HepG2 (cell line): ENCODE measurements around the gene NPHS1. TPM values are rescaled to one million over a fixed set of nuclear protein-coding genes. Genes with fewer than 3 reads are reported as not detected.

Experiments used
- CBX1 ChIP-seq: IDR thresholded peaks from one replicate; pipeline ENCODE4 v1.6.1; 2016; ENCODE audit warnings: antibody characterized with exemption, low read depth
- HNRNPH1 ChIP-seq: fragments of 200-400 bp; formaldehyde crosslinking; optimal IDR thresholded peaks from 2 replicates; pipeline ENCODE3; 2017; ENCODE audit warnings: mild to moderate bottlenecking, low read depth, low read length
- JDP2 ChIP-seq: sonication (generic); formaldehyde crosslinking; IDR thresholded peaks from 2 replicates; pipeline ENCODE4 v1.8.1; 2022; ENCODE audit warnings: missing genetic modification reagents, borderline replicate concordance
- PCBP1 ChIP-seq: fragments of 200-400 bp; formaldehyde crosslinking; IDR thresholded peaks from 2 replicates; pipeline ENCODE4 v1.6.1; 2017; ENCODE audit warnings: mild to moderate bottlenecking, low read depth, low read length, borderline replicate concordance
- RCOR2 ChIP-seq: IDR thresholded peaks from 2 replicates; pipeline ENCODE4 v1.6.1; 2016; ENCODE audit warnings: missing biosample characterization, missing genetic modification reagents
- TBL1XR1 ChIP-seq: fragments of 150-350 bp; IDR thresholded peaks from 2 replicates; pipeline ENCODE4 v1.6.1; 2014; ENCODE audit warnings: borderline replicate concordance, low read length; ENCODE audit not compliant: partially characterized antibody
- U2AF2 ChIP-seq: fragments of 200-400 bp; formaldehyde crosslinking; IDR thresholded peaks from 2 replicates; pipeline ENCODE4 v1.6.1; 2017; ENCODE audit warnings: low read depth, mild to moderate bottlenecking, low read length
- ZBTB21 ChIP-seq: sonication (generic); formaldehyde crosslinking; IDR thresholded peaks from 2 replicates; pipeline ENCODE4 v1.4.0; 2020; ENCODE audit warnings: missing genetic modification reagents
- ZFP36L2 ChIP-seq: sonication (generic); formaldehyde crosslinking; IDR thresholded peaks from 2 replicates; pipeline ENCODE4 v1.4.0; 2020; ENCODE audit warnings: missing genetic modification reagents
- ZMYM3 ChIP-seq: sonication (generic); formaldehyde crosslinking; IDR thresholded peaks from 2 replicates; pipeline ENCODE4 v1.5.1; 2020; ENCODE audit warnings: mild to moderate bottlenecking, missing genetic modification reagents
- ZNF547 ChIP-seq: sonication (generic); formaldehyde crosslinking; IDR thresholded peaks from 2 replicates; pipeline ENCODE4 v1.5.1; 2020; ENCODE audit warnings: mild to moderate bottlenecking, missing genetic modification reagents
- ZNF563 ChIP-seq: sonication (generic); formaldehyde crosslinking; IDR thresholded peaks from 2 replicates; pipeline ENCODE4 v1.8.0; 2022; ENCODE audit warnings: mild to moderate bottlenecking, moderate library complexity, missing genetic modification reagents
- ZNF672 ChIP-seq: sonication (generic); formaldehyde crosslinking; IDR thresholded peaks from 2 replicates; pipeline ENCODE4 v1.8.1; 2022; ENCODE audit warnings: missing genetic modification reagents
- ZNF768 ChIP-seq: sonication (generic); formaldehyde crosslinking; IDR thresholded peaks from 2 replicates; pipeline ENCODE4 v1.4.0; 2020; ENCODE audit warnings: missing genetic modification reagents
- ZNF878 ChIP-seq: sonication (generic); formaldehyde crosslinking; IDR thresholded peaks from 2 replicates; pipeline ENCODE4 v1.8.1; 2023; ENCODE audit warnings: mild to moderate bottlenecking, missing genetic modification reagents, moderate library complexity
- ZZZ3 ChIP-seq: sonication (generic); formaldehyde crosslinking; IDR thresholded peaks from 2 replicates; pipeline ENCODE4 v1.4.0; 2020; ENCODE audit warnings: missing genetic modification reagents, mild to moderate bottlenecking, borderline replicate concordance
- polyA plus RNA-seq, 8 experiments: library from polyadenylated mRNA; depleted of rRNA in 3 of 8; stranded (reverse) in 7 of 8; unstranded in 1 of 8; fragments of >200 nt; fragmentation: Illumina TruSeq in 4 of 8; extraction: Trizol in 4 of 8; gene quantifications; 2 replicates each; pipeline versions ENCODE4 v1.2.1 to v1.2.3, GENCODE V29; 2011 to 2016; ENCODE audit warnings: low read depth in 4 of 8, missing spikeins in 1 of 8, mixed read lengths in 1 of 8; ENCODE audit not compliant: insufficient read depth in 1 of 8
- total RNA-seq, 5 experiments: library from RNA; depleted of rRNA; stranded (reverse); fragments of >200 nt; fragmentation: Illumina TruSeq; extraction: Trizol; gene quantifications; 2 replicates each; pipeline ENCODE4 v1.2.3, GENCODE V29; 2016; ENCODE audit warnings: low read depth in 1 of 5
- TF ChIP-seq, protein P1 (sequence below), 2 experiments: sonication (generic) in 1 of 2; formaldehyde crosslinking in 1 of 2; IDR thresholded peaks; 2 replicates each; pipeline versions ENCODE4 v1.4.0 to v1.6.1; 2016 to 2020; ENCODE audit warnings: borderline replicate concordance in 1 of 2, low read depth in 1 of 2, mild to moderate bottlenecking in 1 of 2, missing genetic modification reagents in 1 of 2
- TF ChIP-seq, protein P2 (sequence below): IDR thresholded peaks from 2 replicates; pipeline ENCODE4 v1.6.1; 2018; ENCODE audit warnings: missing genetic modification reagents
- TF ChIP-seq, protein P3 (sequence below): sonication (generic); formaldehyde crosslinking; IDR thresholded peaks from 2 replicates; pipeline ENCODE4 v1.4.0; 2020; ENCODE audit warnings: missing genetic modification reagents, borderline replicate concordance

Gene NPHS1
- total and polyA plus RNA-seq, 2 of the 13 experiments (the other 11 are each of a cell fraction or from before 2014, with no cell fraction given), result not detected

DNA sequence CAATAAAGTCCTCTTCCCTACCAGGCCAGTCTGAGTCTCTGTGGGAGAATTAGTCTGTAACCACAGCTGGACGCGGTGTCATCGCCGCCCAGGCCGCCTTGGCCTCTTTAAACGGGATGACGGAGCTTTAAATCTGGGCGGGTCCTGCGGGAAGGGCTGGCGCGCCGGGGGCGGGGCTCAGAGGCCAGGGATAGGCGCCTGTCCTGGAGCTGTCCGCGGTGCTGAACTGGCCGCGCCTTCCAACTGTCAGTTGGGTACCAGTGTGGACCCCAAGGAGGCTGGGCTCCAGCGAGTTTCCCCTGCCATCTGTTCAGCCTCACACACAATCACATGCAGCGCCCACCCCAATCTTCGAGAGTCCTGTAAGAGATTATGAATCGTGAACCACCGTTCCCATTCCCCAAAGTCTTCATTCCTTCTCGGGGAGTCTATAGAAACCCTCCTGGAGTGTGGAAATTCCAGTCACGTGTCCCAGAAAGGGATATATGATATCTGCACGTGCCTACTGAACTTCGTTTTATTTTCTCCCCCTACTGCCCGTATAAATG, 27.5 kb upstream of the NPHS1 start (continued):
- TF ChIP-seq, protein P1, sequence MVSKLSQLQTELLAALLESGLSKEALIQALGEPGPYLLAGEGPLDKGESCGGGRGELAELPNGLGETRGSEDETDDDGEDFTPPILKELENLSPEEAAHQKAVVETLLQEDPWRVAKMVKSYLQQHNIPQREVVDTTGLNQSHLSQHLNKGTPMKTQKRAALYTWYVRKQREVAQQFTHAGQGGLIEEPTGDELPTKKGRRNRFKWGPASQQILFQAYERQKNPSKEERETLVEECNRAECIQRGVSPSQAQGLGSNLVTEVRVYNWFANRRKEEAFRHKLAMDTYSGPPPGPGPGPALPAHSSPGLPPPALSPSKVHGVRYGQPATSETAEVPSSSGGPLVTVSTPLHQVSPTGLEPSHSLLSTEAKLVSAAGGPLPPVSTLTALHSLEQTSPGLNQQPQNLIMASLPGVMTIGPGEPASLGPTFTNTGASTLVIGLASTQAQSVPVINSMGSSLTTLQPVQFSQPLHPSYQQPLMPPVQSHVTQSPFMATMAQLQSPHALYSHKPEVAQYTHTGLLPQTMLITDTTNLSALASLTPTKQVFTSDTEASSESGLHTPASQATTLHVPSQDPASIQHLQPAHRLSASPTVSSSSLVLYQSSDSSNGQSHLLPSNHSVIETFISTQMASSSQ (IDR thresholded peaks at IDR 0.05; ENCODE audit: low read depth), result no peak
- TF ChIP-seq, protein P1 (CRISPR knock-in tag; IDR thresholded peaks at IDR 0.05; ENCODE audit: borderline replicate concordance), result no peak
- TF ChIP-seq, protein P2, sequence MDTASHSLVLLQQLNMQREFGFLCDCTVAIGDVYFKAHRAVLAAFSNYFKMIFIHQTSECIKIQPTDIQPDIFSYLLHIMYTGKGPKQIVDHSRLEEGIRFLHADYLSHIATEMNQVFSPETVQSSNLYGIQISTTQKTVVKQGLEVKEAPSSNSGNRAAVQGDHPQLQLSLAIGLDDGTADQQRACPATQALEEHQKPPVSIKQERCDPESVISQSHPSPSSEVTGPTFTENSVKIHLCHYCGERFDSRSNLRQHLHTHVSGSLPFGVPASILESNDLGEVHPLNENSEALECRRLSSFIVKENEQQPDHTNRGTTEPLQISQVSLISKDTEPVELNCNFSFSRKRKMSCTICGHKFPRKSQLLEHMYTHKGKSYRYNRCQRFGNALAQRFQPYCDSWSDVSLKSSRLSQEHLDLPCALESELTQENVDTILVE (CRISPR knock-in tag), result peak; percentile 94
- no peak for TF ChIP-seq ZZZ3 (CRISPR knock-in tag)
- TF ChIP-seq, protein P3, sequence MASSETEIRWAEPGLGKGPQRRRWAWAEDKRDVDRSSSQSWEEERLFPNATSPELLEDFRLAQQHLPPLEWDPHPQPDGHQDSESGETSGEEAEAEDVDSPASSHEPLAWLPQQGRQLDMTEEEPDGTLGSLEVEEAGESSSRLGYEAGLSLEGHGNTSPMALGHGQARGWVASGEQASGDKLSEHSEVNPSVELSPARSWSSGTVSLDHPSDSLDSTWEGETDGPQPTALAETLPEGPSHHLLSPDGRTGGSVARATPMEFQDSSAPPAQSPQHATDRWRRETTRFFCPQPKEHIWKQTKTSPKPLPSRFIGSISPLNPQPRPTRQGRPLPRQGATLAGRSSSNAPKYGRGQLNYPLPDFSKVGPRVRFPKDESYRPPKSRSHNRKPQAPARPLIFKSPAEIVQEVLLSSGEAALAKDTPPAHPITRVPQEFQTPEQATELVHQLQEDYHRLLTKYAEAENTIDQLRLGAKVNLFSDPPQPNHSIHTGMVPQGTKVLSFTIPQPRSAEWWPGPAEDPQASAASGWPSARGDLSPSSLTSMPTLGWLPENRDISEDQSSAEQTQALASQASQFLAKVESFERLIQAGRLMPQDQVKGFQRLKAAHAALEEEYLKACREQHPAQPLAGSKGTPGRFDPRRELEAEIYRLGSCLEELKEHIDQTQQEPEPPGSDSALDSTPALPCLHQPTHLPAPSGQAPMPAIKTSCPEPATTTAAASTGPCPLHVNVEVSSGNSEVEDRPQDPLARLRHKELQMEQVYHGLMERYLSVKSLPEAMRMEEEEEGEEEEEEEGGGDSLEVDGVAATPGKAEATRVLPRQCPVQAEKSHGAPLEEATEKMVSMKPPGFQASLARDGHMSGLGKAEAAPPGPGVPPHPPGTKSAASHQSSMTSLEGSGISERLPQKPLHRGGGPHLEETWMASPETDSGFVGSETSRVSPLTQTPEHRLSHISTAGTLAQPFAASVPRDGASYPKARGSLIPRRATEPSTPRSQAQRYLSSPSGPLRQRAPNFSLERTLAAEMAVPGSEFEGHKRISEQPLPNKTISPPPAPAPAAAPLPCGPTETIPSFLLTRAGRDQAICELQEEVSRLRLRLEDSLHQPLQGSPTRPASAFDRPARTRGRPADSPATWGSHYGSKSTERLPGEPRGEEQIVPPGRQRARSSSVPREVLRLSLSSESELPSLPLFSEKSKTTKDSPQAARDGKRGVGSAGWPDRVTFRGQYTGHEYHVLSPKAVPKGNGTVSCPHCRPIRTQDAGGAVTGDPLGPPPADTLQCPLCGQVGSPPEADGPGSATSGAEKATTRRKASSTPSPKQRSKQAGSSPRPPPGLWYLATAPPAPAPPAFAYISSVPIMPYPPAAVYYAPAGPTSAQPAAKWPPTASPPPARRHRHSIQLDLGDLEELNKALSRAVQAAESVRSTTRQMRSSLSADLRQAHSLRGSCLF (CRISPR knock-in tag), result peak; percentile 92; the same call in 1 of the 2 replicates
- no peak for TF ChIP-seq HNRNPH1
- TF ChIP-seq JDP2 (CRISPR knock-in tag), result peak; percentile 56; the same call in 1 of the 2 replicates
- peak; percentile 60; the same call in 1 of the 2 replicates for TF ChIP-seq ZBTB21
- peak; percentile 71; the same call in 1 of the 2 replicates for TF ChIP-seq ZNF768 (CRISPR knock-in tag)
- peak; percentile 86; the same call in 1 of the 2 replicates for TF ChIP-seq ZNF878 (CRISPR knock-in tag)
- 0 out of 2 replicates have a peak, but pooled peaks have one; percentile 42 for TF ChIP-seq RCOR2
- peak; percentile 95 for TF ChIP-seq ZNF563 (CRISPR knock-in tag)
- TF ChIP-seq ZNF672 (CRISPR knock-in tag), result no peak
- no peak for TF ChIP-seq CBX1
- no peak for TF ChIP-seq TBL1XR1
- TF ChIP-seq ZFP36L2, result peak; percentile 95
- no peak for TF ChIP-seq ZMYM3 (CRISPR knock-in tag)
- no peak for TF ChIP-seq PCBP1
- no peak for TF ChIP-seq U2AF2
- TF ChIP-seq ZNF547, result peak; percentile 91
